ENCODE data around the gene TMEM220. TPM values are rescaled to one million over a fixed set of nuclear protein-coding genes. Genes with fewer than 3 reads are reported as not detected.
"Not testable (repeated sequence)": the region's sequence is repeated elsewhere in the genome, so short reads cannot be mapped to it uniquely, and the experiment has no call there.

The TMEM220 gene
- total RNA-seq, 1 experiment from 2014 or later = 5.3 TPM

- no peaks in the 10 kb centered on the region for H3K36me3 ChIP-seq (replicated peaks; ENCODE audit: control insufficient read depth, insufficient read depth, low read length)
- H3K4me3 ChIP-seq (ENCODE audit: insufficient read depth, low read depth, low read length) = no peak overlapping the region
- no peak for DNase-seq
- no peaks in the 10 kb centered on the region for H3K27me3 ChIP-seq (ENCODE audit: control insufficient read depth, insufficient read depth, low read length)
Measured at GRCh38 chr17:10743316-10744009, 13.6 kb upstream of the TMEM220 start.

GRCh38 chr17:10742431-10742830 is 12.6 kb upstream of the TMEM220 start:
- no peak overlapping the region for H3K4me3 ChIP-seq (ENCODE audit: insufficient read depth, low read depth, low read length)
- no peaks in the 10 kb centered on the region for H3K36me3 ChIP-seq (replicated peaks; ENCODE audit: control insufficient read depth, insufficient read depth, low read length)
- H3K27me3 ChIP-seq (ENCODE audit: control insufficient read depth, insufficient read depth, low read length) = no peaks in the 10 kb centered on the region
- no peak for DNase-seq

- no peak overlapping the region for H3K4me3 ChIP-seq (ENCODE audit: insufficient read depth, low read depth, low read length)
- no peaks in the 10 kb centered on the region for H3K27me3 ChIP-seq (ENCODE audit: control insufficient read depth, insufficient read depth, low read length)
- no peak for DNase-seq
- H3K36me3 ChIP-seq (replicated peaks; ENCODE audit: control insufficient read depth, insufficient read depth, low read length) = no peaks in the 10 kb centered on the region
Measured at GRCh38 chr17:10741416-10742135, 11.8 kb upstream of the TMEM220 start.

GRCh38 chr17:10739386-10739785 is 9.6 kb upstream of the TMEM220 start:
- no peak for DNase-seq
- no peaks in the 10 kb centered on the region for H3K27me3 ChIP-seq (ENCODE audit: control insufficient read depth, insufficient read depth, low read length)
- H3K36me3 ChIP-seq (replicated peaks; ENCODE audit: control insufficient read depth, insufficient read depth, low read length) = no peaks in the 10 kb centered on the region
- H3K4me3 ChIP-seq (ENCODE audit: insufficient read depth, low read depth, low read length) = no peak overlapping the region

- no peaks in the 10 kb centered on the region for H3K27me3 ChIP-seq (ENCODE audit: control insufficient read depth, insufficient read depth, low read length)
- DNase-seq = no peak
- H3K4me3 ChIP-seq (ENCODE audit: insufficient read depth, low read depth, low read length) = no peak overlapping the region
- no peaks in the 10 kb centered on the region for H3K36me3 ChIP-seq (replicated peaks; ENCODE audit: control insufficient read depth, insufficient read depth, low read length)
Measured at GRCh38 chr17:10738521-10739258, 8.9 kb upstream of the TMEM220 start.

GRCh38 chr17:10737736-10738135 is 7.9 kb upstream of the TMEM220 start:
- Histone ChIP-seq H3K27me3 (ENCODE audit: control insufficient read depth, insufficient read depth, low read length) (no peaks in the 10 kb centered on the region), H3K36me3 (replicated peaks; ENCODE audit: control insufficient read depth, insufficient read depth, low read length) (no peaks in the 10 kb centered on the region), H3K4me3 (ENCODE audit: insufficient read depth, low read depth, low read length) (no peak overlapping the region)
- DNase-seq = no peak

GRCh38 chr17:10737168-10737622 is 7.4 kb upstream of the TMEM220 start:
- H3K36me3 ChIP-seq (replicated peaks; ENCODE audit: control insufficient read depth, insufficient read depth, low read length) = no peaks in the 10 kb centered on the region

GRCh38 chr17:10735821-10736220 is 6.0 kb upstream of the TMEM220 start:
- Histone ChIP-seq H3K36me3 (replicated peaks; ENCODE audit: control insufficient read depth, insufficient read depth, low read length) (no peaks in the 10 kb centered on the region), H3K27me3 (ENCODE audit: control insufficient read depth, insufficient read depth, low read length) (no peaks in the 10 kb centered on the region), H3K4me3 (ENCODE audit: insufficient read depth, low read depth, low read length) (no peak overlapping the region)
- no peak for DNase-seq

More at GRCh38 chr17:10737168-10737622, 7.4 kb upstream of the TMEM220 start:
- Histone ChIP-seq H3K4me3 (ENCODE audit: insufficient read depth, low read depth, low read length) (no peak overlapping the region), H3K27me3 (ENCODE audit: control insufficient read depth, insufficient read depth, low read length) (no peaks in the 10 kb centered on the region)
- DNase-seq = peak; percentile 78

GRCh38 chr17:10735251-10735650 is 5.4 kb upstream of the TMEM220 start:
- DNase-seq = no peak
- Histone ChIP-seq H3K4me3 (ENCODE audit: insufficient read depth, low read depth, low read length) (no peak overlapping the region), H3K27me3 (ENCODE audit: control insufficient read depth, insufficient read depth, low read length) (no peaks in the 10 kb centered on the region), H3K36me3 (replicated peaks; ENCODE audit: control insufficient read depth, insufficient read depth, low read length) (no peaks in the 10 kb centered on the region)

- Histone ChIP-seq H3K36me3 (replicated peaks; ENCODE audit: control insufficient read depth, insufficient read depth, low read length) (no peaks in the 10 kb centered on the region), H3K4me3 (ENCODE audit: insufficient read depth, low read depth, low read length) (no peak overlapping the region), H3K27me3 (ENCODE audit: control insufficient read depth, insufficient read depth, low read length) (no peaks in the 10 kb centered on the region)
- DNase-seq = no peak
Measured at GRCh38 chr17:10733666-10734065, 3.8 kb upstream of the TMEM220 start.

GRCh38 chr17:10732121-10732520 is 2.3 kb upstream of the TMEM220 start:
- not testable (repeated sequence) for H3K4me3 ChIP-seq (ENCODE audit: insufficient read depth, low read depth, low read length); DNase-seq; H3K27me3 ChIP-seq (ENCODE audit: control insufficient read depth, insufficient read depth, low read length); H3K36me3 ChIP-seq (replicated peaks; ENCODE audit: control insufficient read depth, insufficient read depth, low read length)

GRCh38 chr17:10731408-10731879 is 1.6 kb upstream of the TMEM220 start:
- H3K36me3 ChIP-seq (replicated peaks; ENCODE audit: control insufficient read depth, insufficient read depth, low read length) = no peaks in the 10 kb centered on the region
- H3K4me3 ChIP-seq (ENCODE audit: insufficient read depth, low read depth, low read length) = no peak overlapping the region; the same call in 1 of the 2 replicates
- DNase-seq = no peak
- no peaks in the 10 kb centered on the region for H3K27me3 ChIP-seq (ENCODE audit: control insufficient read depth, insufficient read depth, low read length)

GRCh38 chr17:10730247-10730646 is 424 bp upstream of the TMEM220 start:
- not testable (repeated sequence) for DNase-seq; H3K36me3 ChIP-seq (replicated peaks; ENCODE audit: control insufficient read depth, insufficient read depth, low read length); H3K27me3 ChIP-seq (ENCODE audit: control insufficient read depth, insufficient read depth, low read length)
- H3K4me3 ChIP-seq (ENCODE audit: insufficient read depth, low read depth, low read length) = peak overlapping the region; percentile 68

- DNase-seq = no peak
- H3K36me3 ChIP-seq (replicated peaks; ENCODE audit: control insufficient read depth, insufficient read depth, low read length) = no peaks in the 10 kb centered on the region; the same call in 1 of the 2 replicates
Measured at GRCh38 chr17:10728331-10728892, 1.4 kb downstream of the TMEM220 start.

More at GRCh38 chr17:10728331-10728892, 1.4 kb downstream of the TMEM220 start:
- H3K27me3 ChIP-seq (ENCODE audit: control insufficient read depth, insufficient read depth, low read length) = no peaks in the 10 kb centered on the region
- H3K4me3 ChIP-seq (ENCODE audit: insufficient read depth, low read depth, low read length) = no peak overlapping the region

All from H7 (cell line).